GM19397 (cell line): ENCODE results near the gene SYNDIG1.

ENCODE experiments used
- ATAC-seq: cut with Tn5 transposase; IDR thresholded peaks from one replicate; pipeline ENCODE4 v1.9.1; 2021; ENCODE audit warnings: mild to moderate bottlenecking, moderate library complexity; ENCODE audit not compliant: unreplicated experiment

Gene SYNDIG1

DNA sequence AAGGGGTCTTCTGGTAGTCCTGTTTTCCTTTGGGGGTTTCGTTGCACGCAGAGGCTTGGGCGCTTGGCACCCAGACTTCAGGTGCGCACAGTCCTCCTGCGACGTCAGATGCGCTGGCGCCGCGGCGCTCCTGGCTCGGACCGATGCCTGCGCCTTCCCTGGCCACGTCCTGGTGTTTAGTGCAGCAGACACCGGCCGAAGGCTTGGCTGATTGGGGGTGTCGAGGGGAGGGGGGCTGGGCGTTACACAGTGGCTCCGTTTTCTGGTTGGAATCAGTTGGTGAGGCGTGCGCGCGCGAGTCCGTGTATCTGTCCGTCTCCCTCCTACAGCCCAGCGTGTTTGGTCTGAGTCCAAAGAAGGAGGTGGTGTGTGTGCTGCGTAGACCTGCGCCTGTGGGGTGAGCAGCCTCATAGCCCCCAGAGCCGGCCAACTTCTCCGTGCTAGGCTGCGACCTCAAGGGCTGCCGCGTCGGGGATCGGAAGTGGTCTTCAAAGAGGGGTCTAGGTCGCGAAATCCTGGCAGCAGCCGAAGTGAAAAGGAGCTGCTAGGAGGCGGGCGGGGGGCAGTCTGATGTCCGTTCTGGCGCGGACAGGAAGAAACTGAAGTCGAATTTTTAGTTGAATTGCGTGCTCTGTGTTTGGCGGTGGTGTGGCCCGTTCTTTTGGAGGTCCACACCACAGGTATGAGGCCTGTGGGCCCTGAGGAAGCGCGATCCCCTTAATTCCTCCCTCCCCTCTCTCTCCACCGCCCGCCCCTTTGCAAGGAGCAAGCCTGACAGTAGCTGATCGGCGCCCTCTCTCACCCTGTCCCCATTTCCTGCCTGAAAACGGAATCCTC lies 1.5 kb downstream of the SYNDIG1 start:
- ATAC-seq: no peak

DNA sequence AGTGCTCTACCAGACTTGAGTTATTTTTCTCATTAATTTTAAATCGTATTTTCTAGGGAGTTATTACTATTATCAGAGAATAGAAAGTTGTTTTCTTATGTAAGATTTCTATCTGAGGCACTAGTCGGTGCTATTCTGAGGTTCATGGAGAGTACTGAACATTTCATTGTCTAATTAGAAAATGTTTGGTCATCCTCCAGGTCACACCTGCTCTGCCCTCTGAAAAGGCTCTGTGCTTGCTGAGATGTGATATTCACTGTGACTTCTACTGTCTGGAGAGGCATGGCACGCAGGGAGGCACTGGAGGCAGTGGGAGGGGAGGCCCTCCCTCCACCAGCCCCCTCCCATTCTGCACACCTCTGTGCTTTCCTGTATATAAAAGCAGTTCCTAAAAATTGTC lies 3.0 kb downstream of the SYNDIG1 start:
- ATAC-seq: no peak

DNA sequence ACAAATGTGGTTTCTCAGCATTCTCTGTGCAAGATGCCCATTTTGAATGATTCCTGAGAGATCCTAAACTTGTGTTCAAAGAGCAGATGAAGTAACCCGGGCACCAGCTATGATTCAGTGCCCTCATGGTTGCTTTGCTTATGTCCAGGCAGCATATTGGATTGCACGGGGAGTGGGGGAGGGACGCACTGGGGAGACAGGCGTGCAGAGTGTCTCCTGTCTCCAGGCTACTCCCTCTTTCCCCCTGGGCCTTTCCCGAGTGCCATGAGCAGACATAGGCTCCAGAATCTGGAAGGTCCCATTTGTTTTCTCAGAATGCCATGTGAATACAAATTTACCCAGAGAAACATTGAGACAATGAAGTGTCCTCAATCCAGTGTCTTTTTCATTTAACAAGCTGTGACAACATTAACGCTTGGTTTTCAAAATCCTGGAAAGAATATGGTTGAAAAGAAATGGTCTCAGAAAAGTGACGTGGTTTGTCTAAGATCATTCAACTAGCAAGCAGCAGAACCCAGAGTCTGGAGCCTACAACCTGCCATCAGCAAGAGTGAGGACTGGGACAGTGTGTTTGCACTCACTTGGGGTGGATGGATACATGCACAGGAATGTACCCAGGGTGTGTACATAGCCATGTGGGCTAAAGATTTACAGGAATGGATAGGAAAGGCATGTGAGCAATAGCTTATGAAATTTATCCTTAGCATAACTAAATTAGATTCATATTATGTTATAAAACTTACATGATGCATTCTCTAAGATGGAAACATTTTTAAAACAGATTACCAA lies 4.2 kb downstream of the SYNDIG1 start:
- no peak for ATAC-seq

DNA sequence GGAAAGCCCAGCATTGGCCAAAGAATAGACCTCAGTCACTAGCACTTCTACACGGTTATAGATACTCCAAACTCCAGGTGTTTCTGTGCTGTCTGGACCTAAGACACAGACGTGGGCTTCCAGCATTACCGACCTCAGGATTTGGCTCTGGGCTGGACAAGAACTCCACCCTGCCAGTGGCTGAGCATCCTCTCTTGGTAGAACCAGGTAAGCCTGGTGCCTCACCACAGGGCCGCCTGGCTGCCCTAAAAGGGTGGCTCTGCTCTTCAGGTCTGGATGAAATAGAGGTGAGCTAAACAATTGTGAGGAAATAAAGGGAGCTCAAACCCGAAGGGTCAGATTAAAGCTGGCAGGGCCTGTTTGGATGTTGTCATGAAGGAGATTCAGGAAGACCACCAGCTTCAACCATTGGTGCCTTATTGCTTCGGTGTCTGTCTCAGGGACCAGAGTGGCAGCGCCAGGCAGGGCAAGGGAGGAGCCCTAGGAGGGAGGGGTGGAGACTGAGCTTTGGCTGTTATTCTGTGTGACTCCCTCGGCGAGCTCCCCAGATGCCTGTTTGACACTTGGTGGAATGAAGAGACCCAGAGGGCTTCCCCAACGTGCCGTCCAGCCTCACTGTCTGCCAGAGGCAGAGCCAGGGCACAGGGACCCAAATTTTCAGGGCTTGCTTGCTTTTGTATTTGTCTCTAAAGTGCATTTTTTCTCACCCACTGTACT lies 8.6 kb downstream of the SYNDIG1 start:
- ATAC-seq: no peak

DNA sequence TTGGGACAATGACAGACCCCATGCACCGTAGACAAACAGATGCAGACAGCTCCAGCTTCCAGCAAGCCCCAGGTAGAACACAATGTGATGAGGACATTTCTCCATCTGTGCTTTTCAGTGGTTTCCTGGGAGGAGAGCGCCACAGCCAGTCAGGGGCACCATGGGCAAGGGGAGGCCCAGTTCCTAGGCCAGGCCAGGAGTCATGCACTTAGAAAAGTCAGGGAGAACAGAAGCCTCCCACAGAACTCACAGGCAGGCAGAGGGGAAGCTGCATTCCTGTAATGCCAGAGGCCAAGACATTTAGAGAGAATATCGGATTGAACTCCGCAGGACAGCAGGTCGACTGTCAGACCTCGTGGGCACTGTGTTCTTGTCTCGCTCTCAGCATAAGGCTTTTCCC lies 9.2 kb downstream of the SYNDIG1 start:
- ATAC-seq: no peak

DNA sequence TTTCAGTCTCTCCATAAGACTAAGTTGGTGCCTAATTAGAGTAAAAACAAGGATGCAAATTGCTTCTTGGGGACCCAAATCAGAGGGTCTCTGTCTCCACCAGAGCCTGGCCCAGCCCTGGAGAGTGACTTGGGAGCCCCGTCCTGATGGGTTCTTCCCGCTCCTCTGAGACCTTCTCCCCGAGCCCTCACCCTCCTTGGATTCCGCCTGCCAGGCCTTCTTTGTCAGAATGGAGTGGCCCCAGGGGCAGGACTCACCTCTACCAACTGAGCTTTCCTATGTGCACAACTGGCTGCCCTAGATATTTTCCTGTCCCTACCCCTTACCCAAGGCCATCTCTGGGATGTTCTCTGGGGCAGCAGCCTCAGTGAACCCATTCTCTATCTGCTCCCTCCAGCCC lies 9.7 kb downstream of the SYNDIG1 start:
- ATAC-seq: no peak

DNA sequence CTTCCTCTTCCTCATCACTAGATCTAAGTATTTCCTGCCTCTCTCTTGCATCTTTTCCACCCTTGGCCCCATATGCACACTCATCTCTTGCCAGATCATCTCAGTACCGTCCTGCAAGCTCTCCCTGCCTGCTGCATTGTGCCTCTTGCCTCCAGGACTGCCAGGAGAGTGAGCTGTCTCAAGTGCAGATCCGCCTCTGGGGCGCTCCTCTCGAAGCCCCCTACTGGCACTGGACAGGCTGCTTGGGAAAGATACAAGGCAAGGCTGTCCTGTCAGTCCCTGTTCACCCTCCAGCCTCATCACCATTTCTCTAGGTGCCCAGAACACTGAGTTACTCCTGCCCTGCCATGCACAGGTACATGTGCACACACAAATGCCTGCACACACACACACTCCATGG lies 10.2 kb downstream of the SYNDIG1 start:
- no peak for ATAC-seq

DNA sequence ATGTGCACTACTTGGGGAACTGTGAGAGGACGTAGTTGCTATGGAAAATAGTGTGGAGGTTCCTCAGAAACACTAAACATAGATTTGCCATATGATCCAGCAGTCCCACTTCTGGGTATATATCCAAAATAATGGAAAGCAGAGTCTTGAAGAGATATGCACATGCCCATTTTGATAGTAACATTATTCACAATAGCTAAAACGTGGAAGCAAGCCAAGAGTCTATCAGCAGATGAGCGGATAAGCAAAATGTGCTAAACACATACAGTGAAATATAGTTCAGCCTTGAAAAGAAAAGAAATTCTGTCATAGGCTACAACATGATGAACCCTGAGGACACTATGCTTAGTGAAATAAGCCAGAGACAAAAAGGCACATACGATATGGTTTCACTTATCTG lies 11.1 kb downstream of the SYNDIG1 start:
- no peak for ATAC-seq

DNA sequence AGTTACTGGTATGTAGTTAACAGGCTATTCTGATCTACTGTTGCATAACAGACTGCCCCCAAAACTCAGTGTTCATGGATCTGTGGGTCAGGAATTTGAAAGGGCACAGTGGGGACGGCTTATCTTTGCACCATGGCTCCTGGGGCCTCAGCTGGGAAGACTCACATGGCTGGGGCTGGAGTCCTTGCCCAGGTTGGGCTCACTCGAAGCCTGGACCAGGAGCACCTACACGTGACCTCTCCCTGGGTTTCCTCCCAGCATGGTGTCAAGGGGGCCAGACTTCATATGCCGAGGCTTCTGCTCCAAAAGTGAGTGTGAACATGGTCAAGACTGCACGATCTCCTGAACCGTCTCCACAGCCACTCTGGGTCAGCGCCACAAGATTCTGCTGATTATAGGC lies 11.7 kb downstream of the SYNDIG1 start:
- no peak for ATAC-seq

DNA sequence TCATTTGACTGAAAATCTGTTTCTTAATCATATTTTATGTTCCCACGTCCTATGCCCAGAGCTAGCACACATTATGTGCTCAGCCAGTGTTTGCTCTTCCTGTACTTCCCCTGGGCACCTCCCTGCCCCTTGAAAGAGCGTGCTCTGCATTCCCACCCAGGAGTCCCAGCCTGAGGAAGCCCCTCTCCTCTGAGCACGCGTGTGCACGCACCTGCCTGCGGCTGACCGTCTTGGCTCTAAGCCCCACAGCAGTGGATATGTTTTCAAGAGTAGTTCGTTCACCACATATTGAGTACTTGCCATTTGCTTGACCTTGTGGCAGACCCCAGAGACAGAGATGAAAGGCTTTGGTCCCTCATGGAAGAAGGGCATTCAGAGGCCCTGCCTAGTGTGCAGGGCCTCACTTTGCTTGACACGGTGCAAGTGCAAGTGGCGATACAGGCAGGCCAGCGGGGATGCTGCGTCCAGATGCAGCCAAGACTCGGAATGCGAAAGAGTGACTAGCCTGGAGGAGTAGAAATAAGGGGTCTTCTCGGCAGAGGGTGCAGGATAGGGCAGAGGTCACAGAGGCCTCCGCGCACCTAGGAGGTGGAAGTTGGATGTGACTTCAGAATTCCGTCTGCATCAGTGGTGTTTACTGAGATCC lies 14.1 kb downstream of the SYNDIG1 start:
- no peak for ATAC-seq

DNA sequence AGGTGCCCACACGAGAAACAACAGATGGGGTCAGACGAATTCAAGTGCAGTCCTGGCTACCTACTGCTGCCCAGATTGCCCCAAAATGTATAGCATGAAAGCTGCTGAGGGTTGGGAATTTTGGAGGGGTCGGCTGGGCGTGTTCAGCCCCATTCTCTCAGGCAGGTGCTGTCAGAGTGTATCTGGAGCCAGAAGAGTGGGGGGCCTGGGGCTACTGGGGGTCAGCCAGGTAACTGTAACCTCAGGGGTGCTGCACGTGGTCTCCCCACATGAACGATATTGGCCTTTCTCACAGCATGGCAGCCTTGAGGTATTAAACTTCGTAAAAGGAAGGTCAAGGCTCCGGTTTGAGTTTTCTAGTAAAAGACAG lies 14.6 kb downstream of the SYNDIG1 start:
- no peak for ATAC-seq

DNA sequence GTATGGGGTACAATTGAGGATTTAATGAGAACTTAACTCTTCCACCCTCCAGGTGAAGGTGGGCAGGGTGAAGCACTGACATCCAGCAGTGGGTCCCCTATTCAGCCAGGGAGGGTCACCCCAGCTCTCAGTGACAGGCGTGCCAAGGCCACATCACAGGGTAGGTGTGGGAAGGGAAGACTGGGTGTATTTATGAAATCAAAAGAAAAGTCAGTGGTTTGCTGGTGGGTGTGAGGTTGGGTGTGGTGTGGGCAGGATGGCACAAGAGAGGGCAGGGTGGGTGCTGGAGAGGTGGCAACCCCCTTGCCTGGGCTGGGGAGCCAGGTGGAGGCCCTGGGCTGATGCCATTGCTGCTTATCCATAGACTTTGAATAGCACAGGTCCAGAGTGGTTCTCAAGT lies 16.6 kb downstream of the SYNDIG1 start:
- ATAC-seq: no peak

DNA sequence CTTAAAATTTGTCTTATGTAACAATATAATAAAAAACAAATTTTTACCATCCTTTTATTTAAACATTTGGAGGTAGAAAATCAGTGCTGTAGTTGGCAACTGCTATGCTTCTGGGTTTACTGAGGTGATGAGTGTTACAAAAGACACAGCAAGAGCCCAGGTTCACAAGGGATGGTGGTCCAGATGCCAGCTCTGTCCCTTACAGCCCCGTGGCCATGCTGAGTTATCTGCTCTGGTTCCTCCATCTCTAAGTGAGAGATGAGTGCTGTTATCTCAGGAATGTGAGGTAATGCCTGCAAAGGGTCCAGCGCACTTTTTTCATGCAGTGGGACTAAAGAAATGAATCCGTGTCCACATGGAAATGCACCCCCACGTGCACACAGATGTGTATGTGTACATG lies 17.8 kb downstream of the SYNDIG1 start:
- ATAC-seq: no peak

DNA sequence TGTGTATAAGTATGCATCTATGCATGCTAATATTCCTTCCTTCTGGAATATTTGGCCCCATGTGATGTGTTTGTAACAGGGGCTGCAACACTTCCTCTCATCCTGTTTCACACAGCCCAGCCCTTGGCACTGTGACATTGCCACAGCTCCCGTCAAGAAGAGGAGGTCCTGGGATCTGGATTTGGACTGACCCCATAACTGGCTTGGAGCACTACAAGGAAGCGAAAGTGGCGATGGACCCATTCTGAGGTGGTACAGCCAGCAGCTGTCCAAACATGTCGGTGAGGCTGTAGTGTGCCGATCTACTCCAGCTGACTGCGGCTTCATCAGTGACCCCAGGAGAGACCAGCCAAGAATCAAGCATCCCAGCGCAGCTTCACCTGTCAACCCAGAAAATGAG lies 18.2 kb downstream of the SYNDIG1 start:
- ATAC-seq: no peak

DNA sequence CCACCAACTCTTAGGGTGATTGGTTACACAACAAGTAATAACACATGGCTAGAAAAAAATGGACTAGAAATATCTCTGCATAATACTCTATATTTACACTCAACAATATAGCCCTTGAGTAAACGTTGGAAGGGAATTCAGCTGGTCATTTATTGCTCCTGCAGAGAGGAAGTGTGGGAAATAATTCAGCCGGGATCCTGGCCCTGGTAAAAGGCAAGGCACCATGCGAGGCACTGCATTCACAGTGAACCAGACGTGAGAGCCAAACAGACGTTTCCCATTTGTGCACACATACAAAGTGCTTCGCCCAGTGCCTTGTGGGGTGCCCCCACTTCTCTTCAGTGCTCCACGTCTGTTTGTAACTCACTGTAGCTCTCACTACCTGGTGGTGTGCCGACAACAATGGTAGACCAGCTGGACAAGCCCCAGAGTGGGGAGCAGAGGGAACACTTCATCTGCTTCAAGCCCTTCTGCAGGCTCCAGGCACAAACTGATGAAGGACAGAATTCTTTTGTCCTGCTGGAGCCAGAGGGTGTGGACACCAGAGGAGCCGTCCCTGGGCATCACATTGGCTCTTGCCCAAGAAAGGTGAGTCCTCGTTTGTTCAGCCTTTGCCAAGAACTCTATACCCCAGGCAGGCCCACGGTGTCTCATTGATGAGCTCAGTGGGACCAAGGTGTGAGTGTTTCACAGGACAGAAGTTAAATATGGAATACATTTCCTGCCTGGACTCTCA lies 18.8 kb downstream of the SYNDIG1 start:
- ATAC-seq: no peak

DNA sequence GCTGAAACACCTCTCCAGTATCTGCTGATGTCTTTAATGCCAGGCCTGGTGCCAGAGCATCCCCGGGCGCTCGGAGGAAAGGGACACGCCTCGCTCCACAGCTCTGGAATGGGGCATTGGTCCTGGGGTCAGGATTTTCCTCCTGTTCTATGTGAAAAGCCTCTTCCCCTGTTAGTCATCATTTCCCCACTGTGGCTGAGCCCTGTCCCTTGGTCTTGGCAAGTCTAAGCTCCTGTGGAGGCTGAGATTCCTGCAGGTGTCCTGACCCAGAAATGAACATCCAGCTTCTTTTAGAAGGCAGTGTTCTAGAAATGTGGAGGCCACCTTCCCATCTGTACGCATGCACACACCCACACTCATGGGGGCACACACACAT lies 19.4 kb downstream of the SYNDIG1 start:
- ATAC-seq: no peak

DNA sequence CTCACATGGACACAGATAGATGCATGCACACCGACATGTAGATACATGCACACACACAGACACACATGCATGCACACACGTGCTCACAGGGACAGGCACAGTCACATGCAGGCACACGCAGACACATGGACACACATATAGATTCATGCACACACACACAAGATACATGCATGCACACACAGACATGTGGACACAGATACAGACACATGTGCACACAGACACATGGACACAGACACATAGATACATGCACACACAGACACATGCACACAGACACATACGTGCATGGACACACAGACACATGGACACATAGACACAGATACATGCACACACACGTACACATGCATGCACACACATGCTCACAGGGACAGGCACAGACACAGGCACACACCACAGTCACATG lies 19.8 kb downstream of the SYNDIG1 start:
- no peak for ATAC-seq

DNA sequence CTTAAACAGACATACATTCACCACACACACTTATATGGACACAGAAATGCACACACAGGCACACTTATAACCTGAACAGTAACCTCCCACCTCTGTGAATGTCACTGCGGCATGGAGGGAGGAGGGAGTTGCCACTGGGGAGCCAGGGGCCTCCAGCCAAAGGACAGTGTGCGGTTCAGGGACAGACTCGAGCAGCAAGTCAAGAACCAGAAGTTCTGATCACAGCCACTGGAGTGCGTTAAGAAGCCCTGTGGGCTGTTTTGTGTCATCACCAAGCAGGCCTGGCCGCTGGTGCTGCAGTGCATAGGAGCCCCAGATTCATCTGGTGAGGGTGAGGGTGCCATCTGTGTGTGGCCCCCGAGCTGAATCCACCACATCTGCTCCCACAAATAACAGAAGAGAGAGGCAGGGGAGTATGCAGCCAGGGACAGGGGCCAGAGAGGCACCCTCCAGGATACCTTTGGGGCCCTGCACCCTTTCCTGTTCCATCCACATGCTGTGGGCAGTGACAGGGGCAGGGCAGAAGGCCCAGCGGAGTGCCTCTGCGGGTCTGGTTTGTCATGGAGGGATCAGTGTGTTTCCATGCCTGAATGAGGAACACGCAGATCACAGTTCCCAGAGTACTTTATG lies 20.3 kb downstream of the SYNDIG1 start:
- ATAC-seq: no peak

DNA sequence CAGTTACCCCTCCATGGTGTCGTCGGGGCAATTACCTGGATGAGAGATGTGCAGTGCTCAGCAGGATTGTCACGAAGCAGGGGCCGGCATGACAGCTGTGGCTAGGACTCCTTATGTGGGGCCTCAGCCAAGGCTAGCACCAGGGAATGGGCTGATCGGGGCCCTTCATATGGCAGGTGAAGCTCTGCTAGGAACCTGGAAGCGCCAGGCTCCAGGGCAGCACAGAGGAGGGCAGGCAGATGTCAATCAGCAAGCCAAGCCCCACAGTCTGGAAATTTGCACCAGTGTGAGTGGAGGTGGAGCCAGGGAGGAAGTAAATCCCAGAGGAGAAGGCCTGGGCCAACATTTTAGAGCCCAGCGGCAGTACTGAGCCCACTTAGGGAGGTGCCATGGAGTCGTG lies 21.2 kb downstream of the SYNDIG1 start:
- no peak for ATAC-seq

DNA sequence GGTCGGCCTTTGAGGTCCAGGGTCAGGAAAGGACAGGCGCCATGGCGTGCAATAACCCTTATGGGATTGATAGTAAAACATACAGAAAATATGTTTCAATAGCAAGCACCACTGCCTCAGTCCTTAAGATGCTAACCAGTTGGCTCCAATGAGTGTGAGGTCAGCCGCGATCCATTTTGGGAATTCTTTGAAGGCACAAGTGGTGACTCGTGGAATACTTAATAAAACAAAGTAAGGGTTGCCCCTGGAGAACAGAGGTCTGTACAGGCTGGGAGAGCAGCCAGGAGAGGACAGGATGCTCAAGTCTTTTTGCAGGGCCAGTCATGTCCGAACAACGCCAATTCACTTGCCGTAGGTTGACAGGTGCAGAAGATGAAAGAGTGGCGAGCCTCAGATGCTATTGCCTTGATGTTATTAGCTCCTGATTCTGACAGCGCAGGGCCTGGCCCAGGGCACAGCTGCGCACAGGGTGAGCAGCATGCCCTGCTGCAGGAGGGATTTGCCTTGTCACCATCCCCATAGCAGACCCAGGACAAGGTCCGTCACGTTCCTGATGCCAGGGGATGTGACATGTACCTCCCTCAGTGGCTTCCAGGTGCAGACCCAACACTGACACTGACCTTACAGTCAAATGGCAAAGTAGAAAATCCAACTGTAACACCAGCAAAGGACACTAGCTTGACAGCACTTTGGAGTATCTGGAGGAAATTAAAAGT lies 21.8 kb downstream of the SYNDIG1 start:
- ATAC-seq: no peak
